Germinal center (tissue), 1 donor: ENCODE results near the gene ENTHD1.
"Not testable (repeated sequence)": the region's sequence is repeated elsewhere in the genome, so short reads cannot be mapped to it uniquely, and the experiment has no call there.

ENCODE experiments used
- DNase-seq: peaks from one replicate; pipeline ENCODE4 v3.0.0; 2012; ENCODE audit warnings: mixed read lengths, low spot score

ENTHD1 gene

DNA sequence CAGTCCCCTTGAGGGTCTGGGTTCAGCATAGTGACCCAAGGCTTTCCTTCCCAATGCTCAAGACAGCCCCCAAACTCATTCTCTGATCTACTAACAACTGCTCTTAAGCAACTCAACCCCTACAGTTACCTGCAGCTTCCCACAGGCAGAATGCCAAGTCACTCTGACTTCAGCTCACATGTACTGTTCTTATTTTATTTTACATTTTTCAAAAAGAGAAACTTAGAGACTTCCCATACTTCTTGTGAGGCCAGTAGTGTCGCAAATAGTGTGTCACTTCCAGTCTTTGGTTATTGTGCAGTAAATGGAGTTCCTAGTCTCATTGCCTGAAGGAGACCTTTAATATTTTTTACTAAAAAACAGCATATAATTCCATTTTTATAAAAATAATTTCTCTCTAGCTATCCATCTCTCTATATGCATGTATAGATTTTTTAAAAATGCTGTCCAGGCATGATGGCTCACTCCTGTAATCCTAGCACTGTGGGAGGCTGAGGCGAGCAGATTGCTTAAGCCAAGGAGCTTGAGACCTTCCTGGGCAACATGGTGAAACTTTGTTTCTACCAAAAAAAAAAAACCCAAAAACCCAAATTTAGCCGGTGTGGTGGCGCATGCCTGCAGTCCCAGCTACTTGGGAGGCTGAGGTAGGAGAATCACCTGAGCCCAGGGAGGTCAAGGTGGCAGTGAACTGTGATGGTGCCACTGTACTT lies 41.8 kb downstream of the ENTHD1 start:
- no peak for DNase-seq

DNA sequence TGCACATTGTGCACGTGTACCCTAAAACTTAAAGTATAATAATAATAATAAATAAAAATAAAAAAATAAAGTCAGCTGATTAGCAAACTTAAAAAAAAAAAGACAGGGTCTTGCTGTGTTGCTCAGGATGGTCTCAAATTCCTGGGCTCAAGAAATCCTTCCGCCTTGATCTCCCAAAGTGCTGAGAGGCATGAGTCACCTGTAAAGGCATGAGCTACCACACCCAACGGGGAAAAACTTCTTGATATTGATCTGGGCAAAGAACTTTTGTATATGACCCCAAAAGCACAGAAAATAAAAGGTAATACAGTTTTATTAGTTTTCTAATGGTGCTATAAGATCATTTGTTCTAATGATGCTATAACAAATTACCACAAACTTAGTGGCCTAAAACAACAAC lies 46.1 kb downstream of the ENTHD1 start:
- no peak for DNase-seq

DNA sequence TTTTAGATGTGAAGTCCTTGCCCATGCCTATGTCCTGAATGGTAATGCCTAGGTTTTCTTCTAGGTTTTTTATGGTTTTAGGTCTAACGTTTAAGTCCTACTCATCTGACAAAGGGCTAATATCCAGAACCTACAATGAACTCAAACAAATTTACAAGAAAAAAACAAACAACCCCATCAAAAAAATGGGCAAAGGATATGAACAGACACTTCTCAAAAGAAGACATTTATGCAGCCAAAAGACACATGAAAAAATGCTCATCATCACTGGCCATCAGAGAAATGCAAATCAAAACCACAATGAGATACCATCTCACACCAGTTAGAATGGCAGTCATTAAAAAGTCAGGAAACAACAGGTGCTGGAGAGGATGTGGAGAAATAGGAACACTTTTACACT lies 47.0 kb downstream of the ENTHD1 start:
- DNase-seq: not testable (repeated sequence)

DNA sequence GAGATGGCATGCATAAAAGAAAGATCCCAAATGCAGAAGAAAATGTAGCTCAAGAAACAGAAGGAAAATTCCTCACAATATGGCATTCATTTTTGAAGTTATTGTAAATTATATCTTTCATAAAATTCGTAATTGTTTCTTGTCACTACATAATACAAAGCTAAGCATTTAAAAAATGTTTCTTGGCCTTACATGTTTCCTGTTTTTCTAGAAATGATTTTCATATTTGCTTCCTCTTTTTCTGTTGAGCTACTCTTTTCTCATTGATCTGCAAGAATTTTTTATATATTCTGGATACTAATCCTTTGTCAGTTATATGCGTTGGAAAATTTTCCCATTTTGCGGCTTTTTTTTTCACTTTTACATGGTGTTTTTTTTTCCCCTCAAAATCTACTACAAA lies 48.0 kb downstream of the ENTHD1 start:
- no peak for DNase-seq

DNA sequence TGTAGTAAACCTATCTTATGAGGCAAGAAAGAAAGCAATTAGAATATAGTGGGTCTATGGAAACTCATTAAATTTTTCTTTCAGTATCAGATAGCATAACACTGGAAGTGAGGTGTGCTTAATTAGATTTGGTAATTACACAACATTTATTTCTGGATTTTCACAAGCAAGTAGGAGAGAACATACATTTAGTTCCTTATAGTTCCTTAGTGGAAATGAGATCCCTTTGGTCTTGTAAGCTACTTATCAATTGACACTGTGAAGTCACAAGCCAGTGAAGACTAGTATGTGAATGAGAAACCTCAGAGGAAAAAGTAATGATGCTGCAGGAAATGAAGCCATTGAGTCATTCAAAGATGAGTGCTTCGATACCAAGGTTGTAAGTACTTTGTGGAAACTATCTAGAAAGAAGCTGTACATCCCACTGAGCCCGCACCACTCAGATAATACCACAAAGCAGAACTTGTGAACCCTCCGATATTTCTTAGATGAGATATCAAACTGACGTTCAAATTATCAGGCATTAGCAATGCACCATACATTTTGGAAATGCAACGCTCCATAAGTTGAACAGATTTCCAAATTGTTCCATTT lies 53.5 kb downstream of the ENTHD1 start:
- DNase-seq: no peak

DNA sequence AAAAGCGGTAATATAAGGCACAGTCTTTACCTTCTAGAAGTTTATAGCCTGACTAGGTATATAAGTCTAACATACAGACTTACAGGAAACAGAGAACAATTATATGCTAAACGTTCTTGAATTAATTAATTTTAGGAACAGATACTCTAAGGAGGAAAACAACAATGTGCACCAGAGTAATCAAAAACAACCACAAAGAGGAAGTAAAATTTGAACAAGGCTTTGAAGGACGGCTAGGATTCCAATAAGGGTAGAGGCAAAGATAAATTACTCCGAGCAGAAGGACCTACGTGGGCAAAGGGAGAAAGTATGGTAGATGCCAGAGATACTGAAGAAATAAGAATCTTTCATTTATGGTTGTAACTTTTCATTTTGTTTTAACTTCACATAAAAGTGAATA lies 54.4 kb downstream of the ENTHD1 start:
- peak; percentile 4 for DNase-seq

DNA sequence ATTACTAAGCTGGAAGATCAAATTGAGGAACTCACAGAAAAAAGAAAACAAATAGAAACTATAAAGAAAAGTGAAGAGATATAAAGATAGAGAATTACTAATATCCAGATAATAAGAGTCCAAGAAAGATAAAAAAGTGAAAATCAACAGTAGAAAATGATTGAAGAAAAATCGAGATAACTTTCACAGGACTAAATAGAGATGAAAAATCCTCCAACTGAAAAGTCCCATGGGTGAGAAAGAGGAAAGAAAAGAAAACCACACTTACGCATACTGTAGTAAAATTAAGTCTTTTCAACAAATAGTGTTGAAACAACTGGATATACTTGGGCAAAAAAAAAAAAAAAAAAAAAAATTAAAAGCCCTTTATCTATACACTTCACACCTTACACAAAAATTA lies 60.0 kb downstream of the ENTHD1 start:
- DNase-seq: no peak

DNA sequence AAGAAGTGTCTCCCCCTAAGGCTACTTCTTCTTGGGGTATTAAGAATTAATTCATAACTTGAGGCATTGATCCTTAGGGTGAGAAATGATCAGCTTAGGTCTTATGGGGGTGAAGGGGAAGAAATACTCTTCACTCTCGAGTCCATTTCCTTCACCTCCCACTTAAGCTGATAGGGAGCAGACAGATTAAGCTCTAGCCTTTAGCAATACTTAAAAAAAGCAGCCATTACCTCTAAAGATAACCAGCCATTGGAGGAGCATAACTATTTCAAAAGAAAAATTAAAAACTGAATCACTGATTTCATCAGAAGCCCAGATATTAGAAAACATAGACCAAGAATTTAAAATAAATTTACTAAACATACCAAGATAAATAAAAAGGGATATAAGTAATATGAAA lies 60.5 kb downstream of the ENTHD1 start:
- DNase-seq: no peak

DNA sequence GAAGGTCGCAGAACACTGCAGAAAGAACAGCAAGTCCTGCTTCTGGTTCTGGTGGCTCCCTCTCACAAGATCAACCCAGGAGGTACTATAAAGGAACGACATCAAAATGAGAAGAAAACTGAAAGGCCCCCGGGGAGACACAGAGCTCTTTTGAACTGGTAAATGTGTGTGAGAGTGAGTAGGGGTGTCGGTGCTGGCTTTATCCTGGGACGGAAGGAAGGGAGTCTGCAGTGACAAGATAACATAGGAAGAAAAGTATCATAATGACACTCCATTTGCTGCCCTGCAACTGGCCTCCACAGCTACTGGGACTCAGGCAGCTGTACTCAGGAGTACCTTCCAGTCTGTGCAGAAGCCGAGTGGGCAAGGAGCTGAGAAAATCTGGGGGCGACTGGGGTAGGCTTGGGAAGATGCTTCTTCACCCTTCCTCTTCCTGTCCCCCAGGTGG lies 60.9 kb downstream of the ENTHD1 start:
- DNase-seq: no peak

DNA sequence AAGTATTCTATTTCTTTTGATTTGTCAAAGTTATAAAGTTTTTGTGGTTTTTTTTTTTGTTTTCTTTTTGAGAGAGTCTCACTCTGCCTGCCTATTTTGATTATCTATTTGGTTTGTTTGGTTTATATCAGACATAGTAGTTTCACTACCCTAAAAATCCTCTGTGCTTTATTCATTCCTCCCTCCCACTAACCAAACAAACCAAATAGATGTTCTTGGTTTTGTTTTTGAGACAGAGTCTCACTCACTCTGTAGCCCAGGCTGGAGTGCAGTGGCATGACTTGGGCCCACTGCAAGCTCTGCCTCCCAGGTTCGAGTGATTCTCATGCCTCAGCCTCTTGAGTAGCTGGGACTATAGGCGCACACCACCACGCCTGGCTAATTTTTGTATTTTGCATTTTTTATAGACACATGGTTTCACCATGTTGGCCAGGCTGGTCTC lies 67.9 kb downstream of the ENTHD1 start:
- DNase-seq: peak; percentile 11

DNA sequence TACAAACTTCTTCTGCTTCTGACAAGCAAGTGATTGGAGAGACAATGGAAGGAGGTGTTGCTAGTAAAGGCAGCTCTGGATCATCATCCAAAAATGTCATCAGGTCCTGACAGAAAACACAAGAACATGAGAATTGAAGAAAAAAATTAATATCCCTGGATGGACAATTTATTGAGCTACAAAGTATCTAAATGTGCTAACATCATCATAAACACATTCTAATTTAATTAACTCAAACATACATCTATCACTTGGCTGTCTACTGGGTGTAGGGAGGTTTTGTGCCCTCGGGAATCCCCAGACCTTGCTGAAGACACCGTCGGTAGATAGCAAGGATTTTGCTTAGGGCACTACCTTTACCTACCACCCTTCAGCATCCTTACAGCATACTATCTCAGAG lies 72.6 kb downstream of the ENTHD1 start:
- DNase-seq: no peak

DNA sequence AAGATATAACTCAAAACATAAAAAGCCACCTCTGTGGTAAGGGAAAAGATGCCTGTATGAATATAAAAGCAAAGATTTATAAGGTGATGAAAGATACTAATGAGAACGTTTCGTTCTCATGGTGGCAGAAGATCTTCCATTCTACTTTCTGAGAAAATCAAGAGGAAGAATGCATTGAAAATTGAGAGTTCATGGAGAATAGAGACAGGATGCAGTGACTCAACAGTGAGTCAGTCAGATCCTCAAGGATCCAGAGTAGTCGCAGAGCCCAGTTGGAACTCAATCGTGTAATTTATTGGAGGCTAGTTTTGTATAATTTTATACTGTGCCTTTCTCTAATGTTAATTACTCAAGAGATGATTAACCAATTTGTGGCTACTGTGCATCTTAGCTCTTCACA lies 73.3 kb downstream of the ENTHD1 start:
- DNase-seq: no peak

DNA sequence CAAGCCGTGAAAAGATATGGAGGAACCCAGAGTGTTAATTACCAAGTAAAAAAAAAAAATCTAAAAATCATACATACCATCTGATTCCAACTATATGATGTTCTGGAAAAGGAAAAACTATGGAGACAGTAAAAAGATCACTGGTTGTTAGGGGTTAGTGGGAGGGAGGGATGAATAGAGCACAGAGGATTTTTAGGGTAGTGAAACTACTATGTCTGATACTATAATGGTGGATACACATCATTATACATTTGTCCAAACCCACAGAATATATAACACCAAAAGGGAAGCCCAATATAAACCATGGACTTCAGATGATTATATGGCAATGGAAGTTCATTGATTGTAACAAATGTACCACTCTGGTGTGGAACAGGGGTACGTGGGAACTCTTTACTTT lies 74.1 kb downstream of the ENTHD1 start:
- no peak for DNase-seq

DNA sequence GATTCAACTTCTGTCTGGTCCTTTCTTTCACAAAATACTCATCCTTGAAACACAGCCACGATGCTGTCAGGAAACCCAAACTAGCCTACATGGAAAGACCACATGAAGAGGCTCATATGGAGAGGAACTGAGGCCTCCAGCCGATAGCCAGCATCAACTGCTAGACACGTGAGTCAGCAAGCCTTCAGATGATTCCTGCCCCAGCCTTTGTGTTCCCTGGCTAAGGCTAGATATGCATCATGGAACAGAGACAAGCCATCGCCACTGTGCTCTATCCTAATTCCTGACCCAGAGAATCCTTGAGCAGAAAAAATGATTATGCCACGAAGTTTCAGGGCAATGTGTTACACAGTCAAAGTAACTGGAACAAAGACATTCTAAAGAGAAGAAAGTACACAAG lies 75.5 kb downstream of the ENTHD1 start:
- DNase-seq: no peak

DNA sequence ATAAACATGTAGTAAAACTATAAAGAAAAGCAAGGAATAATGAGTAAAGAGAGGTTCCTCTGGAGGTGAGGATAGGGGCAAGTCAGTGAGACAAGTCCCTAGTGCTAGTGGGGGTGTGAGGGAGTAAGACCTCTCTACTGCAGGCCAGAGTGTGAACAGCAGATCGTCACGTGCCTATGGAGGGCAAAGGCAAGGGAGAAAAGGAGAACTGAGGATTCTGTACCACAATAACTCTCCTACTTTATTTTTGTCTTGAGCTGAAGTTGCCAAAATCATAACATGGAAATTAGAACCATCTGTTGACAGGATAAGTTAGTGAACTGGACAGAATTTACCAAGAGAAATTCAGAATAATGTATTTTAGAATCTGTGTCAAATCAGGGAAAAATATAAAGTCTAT lies 77.6 kb downstream of the ENTHD1 start:
- no peak for DNase-seq

DNA sequence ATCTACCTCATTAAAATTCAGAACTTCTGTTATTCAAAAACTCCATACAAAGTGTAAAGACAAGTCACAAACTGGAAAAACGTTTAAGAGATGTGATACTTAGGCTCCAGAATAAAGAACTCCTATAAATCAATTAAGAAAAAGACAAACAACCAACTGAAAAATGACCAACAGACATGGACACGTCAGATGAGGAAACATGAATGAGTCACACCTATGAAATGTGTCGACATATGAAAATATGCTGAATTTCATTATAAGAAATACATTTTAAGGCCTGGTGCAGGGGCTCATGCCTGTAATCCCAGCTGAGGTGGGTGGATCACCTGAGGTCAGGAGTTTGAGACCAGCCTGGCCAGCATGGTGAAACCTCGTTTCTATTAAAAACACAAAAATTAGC lies 78.7 kb downstream of the ENTHD1 start:
- DNase-seq: no peak

DNA sequence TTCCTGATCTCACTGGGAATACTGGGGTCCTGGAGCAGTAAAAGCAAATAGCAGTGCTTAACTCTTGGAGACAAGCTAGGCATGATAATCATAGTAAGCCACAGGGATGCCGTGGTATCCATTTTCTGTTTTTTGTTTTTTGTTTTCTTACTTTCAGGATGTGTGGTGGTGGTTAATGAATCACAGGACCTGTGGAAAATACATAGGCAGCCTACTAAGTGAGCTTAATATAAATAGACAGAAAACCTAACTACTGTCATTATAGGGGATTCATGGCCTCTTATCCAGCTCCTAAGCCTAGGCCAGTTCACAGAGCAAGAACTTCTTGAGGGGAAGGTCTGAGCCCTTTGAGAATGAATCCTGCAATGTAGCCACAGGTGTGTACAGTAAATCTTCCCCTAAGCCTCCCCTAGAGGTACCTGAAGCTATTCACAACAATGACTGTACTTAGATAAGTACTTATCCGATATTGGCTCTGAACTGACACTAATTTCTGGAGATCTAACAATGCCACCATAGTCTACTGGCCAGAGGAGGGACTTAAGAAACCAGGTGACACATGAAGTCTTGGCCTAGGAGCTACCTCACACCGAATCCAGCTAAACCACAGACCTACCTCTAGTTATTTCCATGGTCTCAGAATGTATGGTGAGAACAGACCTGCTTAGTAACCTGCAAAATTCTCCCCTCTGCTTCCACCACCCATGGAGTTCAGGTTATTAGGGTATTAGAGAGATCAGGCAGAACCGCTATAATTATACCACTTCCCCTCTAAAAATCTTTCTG lies 83.6 kb downstream of the ENTHD1 start:
- no peak for DNase-seq

DNA sequence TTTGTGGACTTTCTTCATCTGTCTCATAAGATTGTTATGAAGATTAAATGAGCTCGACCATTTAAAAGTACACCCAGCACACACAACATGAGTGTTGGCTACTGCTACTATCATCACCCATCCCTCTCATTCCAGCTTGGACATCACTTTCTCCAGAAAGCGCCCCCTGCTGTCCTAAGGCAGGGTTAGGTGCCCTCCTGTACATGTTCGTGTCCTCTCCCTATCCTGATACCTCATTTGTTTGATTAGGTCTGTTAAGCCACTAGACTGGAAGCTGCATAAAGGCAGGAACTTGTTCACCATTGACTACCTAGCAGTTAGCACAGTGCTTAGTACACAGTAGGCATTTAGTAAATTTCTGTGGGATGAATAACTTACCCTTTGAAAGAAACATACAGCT lies 85.5 kb downstream of the ENTHD1 start:
- peak; percentile 15 for DNase-seq

DNA sequence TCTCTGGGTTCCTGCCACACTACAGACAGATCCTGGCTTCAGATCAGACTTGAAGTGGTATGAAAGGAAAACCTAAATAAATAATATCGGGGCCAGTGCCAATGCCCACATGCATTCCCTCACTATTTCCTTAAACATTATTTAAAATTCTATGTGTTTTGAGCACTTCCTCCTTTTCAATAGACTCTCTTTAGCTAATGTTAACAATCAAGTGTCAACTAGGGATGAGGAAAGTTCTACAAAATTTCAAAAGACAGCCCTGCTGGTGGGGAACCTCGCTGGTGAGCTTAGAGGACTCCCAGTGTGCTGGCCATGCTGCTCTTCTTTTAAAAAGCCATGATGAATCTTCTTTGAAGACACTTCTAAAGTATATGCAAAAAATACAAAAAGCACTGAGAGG lies 87.5 kb downstream of the ENTHD1 start:
- DNase-seq: no peak

DNA sequence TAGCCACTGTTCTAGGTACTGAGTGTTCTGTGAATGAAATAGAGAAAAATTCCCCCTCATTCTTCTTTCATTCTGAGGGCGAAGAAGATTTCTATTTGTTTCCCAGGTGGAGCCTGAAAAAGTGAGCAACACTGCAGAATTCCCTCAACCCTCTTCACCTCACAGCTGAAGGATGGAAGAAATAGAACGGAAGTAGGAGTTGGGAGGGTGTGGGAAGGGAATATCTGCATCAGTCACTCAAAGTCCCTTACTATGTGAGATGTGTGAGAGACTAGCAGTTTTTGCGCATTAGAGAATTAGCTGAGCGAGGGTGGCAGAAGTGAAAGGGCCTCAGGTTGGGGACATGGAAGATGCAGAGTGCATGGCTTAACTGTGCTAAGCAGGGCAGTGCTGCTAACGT lies 88.4 kb downstream of the ENTHD1 start:
- no peak for DNase-seq

DNA sequence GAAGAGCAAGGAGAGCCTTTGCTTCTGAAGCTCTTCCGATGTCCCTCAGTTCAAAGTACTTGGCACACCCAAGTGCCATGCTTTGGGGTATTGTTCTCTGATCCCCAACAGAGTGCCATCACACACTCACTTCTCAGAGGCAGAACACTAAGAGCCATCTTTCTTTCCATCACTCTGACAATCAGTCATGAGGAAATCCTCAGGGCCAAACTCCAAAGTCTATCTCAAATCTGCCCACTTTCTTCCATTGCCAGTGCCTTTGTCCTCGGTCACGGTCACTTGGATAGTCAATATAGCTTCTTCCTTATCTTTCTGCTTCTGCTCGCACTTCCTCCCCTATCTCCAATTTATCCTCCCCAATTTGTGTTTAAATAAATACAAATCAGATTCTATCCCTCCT lies 90.9 kb downstream of the ENTHD1 start:
- DNase-seq: no peak

DNA sequence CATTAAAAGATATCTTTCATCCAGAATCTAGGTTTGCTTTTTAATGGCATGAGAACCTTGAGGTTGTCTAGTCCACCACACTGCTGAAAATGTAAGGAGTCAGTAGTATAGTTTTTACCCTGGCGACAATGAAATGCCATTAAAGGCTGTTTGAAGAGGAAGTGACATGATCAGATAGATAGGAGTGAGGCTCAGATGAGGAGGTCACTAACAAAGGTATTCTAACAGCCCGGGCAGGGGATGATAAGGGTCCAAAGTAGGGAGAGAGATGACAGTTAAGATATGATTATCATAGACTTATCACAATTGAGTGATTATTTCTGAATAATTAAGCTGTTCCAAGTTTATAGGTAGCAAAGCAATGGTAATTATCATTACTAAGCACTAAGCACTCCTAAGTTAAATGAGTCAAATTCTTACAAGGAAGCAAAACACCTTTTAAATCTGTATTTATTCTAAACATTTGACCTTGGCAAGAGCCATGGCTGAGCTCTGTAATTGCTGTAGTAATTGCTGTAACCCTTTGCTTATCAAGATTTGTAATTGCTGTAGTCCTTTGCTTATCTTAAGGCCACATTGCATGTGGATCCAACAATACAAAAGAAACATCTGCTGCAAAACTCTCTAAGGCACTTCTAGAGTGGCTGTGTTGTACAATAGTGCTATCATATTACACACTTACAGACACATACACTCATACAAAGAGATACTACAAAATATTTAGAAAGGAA lies 92.6 kb downstream of the ENTHD1 start:
- DNase-seq: no peak
